HUES6 (cell line): ENCODE measurements around the gene PYGB.

Experiments
- H3K27ac ChIP-seq: 2 replicates; pipeline ENCODE4 v1.7.0; 2013; ENCODE audit warnings: low read depth, mild to moderate bottlenecking, low read length, inconsistent platforms
- H3K27me3 ChIP-seq: 2 replicates; pipeline ENCODE4 v1.6.1; 2013; ENCODE audit warnings: low read length; ENCODE audit not compliant: control insufficient read depth, insufficient read depth
- H3K36me3 ChIP-seq: 2 replicates; pipeline ENCODE4 v1.6.1; 2013; ENCODE audit warnings: low read length; ENCODE audit not compliant: control insufficient read depth, insufficient read depth
- H3K4me1 ChIP-seq: 2 replicates; pipeline ENCODE4 v1.6.1; 2013; ENCODE audit warnings: low read length; ENCODE audit not compliant: control insufficient read depth, insufficient read depth
- H3K4me3 ChIP-seq: 2 replicates; pipeline ENCODE4 v1.5.1; 2013; ENCODE audit warnings: low read depth, low read length
- H3K9ac ChIP-seq: one replicate; pipeline ENCODE4 v1.6.1; 2013; ENCODE audit warnings: mild to moderate bottlenecking, low read length
- H3K9me3 ChIP-seq: 2 replicates; pipeline ENCODE4 v1.6.1; 2013; ENCODE audit warnings: low read depth, low read length; ENCODE audit not compliant: control insufficient read depth, insufficient read depth

PYGB gene

GRCh38 chr20:25274481-25274880 is 26.6 kb downstream of the PYGB start:
- H3K9ac ChIP-seq = no peak overlapping the region
- peaks cover 82% of the 10 kb centered on the region for H3K36me3 ChIP-seq
- no peaks in the 10 kb centered on the region for H3K9me3 ChIP-seq
- H3K4me3 ChIP-seq = no peak overlapping the region
- no peak overlapping the region for H3K27ac ChIP-seq
- H3K27me3 ChIP-seq = no peaks in the 10 kb centered on the region
- no peaks in the 10 kb centered on the region for H3K4me1 ChIP-seq

DNA sequence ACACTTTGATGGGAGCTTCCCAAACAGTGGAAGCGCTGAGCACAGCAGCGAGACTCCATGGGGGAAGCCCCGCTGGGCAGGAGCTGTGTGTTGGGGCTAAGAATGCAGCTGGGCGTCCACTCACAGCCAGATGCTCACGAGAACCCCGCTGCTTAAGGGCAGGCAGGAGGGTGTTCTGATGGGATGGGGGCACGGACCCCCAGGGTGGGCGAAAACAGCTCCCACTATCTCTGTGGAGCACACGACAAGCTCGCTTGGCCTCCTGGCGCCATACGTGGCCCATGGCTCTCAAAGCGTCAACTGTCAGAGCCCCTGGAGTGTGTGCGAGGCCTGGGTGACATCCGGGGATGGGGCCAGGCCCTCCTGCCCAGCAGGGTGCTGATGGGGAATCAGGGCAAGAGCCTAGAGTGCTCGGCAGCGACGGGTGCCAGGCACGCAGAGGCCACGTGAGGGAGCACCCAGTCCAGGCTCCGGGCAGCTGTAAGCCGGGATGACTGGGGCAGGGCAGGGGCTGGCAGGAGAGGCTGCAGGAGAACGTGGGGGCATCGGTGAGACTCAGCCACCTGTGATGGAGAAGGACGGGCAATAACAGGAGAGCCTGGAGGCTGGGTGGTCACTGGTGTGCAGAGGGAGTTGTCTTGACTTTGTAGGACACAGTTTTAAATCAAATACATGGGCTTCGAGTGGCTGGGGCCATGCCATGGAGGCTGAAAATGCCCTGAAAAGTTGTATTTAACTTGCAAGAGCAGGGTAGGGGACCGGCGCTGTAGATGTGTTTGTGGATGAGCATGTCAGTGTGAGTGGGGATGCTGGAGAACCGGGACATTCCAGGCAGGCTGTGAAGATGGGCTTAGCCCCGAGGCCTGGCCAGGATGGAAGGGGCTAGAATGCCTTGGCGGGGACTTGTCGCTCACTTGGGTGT is 27.3 kb downstream of the PYGB start:
- H3K27me3 ChIP-seq = no peaks in the 10 kb centered on the region
- H3K9me3 ChIP-seq = no peaks in the 10 kb centered on the region
- no peak overlapping the region for H3K27ac ChIP-seq
- no peak overlapping the region for H3K4me3 ChIP-seq
- H3K9ac ChIP-seq = no peak overlapping the region
- H3K36me3 ChIP-seq = peaks cover 84% of the 10 kb centered on the region
- no peaks in the 10 kb centered on the region for H3K4me1 ChIP-seq

GRCh38 chr20:25275813-25276532 is 28.1 kb downstream of the PYGB start:
- no peak overlapping the region for H3K4me3 ChIP-seq
- no peaks in the 10 kb centered on the region for H3K9me3 ChIP-seq
- H3K4me1 ChIP-seq = no peaks in the 10 kb centered on the region
- H3K9ac ChIP-seq = no peak overlapping the region
- H3K36me3 ChIP-seq = peaks cover 86% of the 10 kb centered on the region
- H3K27me3 ChIP-seq = no peaks in the 10 kb centered on the region
- H3K27ac ChIP-seq = no peak overlapping the region

DNA sequence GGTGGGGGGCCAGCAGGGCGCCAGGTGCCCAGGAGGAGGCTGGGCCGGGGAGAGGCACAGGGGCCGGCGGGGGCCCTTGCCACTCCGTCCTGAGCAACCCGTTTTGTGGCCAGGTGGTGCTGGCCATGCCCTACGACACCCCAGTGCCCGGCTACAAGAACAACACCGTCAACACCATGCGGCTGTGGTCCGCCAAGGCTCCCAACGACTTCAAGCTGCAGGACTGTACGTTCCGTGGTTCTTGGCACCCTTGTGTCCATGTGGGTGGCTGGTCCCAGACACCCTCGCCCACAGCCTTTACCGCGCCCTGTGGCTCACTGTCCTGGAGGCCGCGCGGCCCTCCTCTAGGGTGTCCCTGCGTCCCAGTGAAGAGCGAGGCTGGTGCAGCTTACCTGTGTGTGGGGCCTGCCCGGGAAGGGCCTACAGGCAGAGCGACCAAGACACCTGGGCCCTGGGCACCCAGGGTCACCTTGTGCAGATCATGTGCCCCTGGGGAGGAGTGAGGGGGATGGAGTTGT is 28.7 kb downstream of the PYGB start:
- peaks cover 86% of the 10 kb centered on the region for H3K36me3 ChIP-seq
- H3K4me1 ChIP-seq = no peaks in the 10 kb centered on the region
- no peak overlapping the region for H3K4me3 ChIP-seq
- H3K27ac ChIP-seq = no peak overlapping the region
- H3K27me3 ChIP-seq = no peaks in the 10 kb centered on the region
- no peak overlapping the region for H3K9ac ChIP-seq
- H3K9me3 ChIP-seq = no peaks in the 10 kb centered on the region

DNA sequence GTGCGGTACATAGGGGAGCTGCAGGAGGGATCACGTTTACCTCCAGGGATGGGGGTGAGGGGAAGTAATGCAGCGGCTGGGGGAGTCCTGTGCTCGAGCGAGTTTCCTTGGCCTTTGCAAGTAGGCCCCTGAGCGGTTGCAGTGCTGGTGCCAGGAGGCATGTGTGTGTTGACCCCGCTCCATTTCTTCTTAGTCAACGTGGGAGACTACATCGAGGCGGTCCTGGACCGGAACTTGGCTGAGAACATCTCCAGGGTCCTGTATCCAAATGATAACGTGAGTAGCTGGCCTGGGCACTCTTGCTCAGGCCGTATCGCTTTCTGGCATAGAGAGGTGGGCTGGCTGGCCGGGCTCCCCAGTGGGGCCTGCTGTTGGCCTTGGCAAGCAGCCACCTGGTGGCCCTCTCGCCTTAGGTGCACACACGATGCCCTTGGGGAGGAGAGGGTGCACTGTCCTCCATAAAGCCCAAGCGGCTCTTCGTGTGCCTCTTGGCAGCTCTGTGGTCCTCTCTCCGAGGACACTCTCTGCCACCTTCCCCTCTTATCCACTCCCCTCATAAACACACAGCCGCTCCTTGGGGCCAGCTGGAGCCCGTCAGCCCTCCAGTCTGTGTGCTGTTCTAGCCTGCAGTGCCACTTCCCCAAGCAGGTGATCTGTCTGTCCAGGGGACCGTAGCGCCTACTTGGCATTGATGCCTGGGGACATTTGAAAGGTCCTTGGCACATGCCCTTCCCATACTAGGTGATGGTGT is 29.3 kb downstream of the PYGB start:
- Histone ChIP-seq H3K9me3 (no peaks in the 10 kb centered on the region), H3K4me3 (no peak overlapping the region), H3K36me3 (peaks cover 86% of the 10 kb centered on the region), H3K27ac (no peak overlapping the region), H3K4me1 (no peaks in the 10 kb centered on the region), H3K9ac (no peak overlapping the region), H3K27me3 (no peaks in the 10 kb centered on the region)

DNA sequence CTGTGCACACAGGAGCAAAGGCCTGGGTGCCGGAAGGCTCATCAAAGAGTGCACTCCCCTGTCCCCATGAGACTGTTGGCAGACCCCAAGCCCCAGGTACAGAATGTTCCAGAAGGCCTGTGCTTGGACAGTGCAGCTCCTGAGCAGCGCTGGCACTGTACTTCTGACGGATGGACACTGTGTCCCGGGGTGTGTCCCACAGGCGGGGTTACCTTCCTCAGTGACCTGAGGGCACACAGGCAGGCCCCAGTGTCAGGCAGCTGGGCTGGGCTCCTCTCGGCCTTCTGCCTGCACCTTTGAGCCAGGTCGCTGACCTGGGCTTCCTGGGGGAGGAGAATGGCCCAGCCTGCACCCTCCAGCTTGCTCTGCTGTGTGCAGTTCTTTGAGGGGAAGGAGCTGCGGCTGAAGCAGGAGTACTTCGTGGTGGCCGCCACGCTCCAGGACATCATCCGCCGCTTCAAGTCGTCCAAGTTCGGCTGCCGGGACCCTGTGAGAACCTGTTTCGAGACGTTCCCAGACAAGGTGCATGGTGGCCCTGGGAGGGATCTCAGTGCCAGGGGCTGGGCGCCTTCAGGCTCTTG is 30.1 kb downstream of the PYGB start:
- Histone ChIP-seq H3K9ac (no peak overlapping the region), H3K9me3 (no peaks in the 10 kb centered on the region), H3K27me3 (no peaks in the 10 kb centered on the region), H3K36me3 (peaks cover 86% of the 10 kb centered on the region), H3K4me1 (no peaks in the 10 kb centered on the region), H3K4me3 (no peak overlapping the region), H3K27ac (no peak overlapping the region)

GRCh38 chr20:25278636-25279361 is 30.9 kb downstream of the PYGB start:
- H3K4me1 ChIP-seq = no peaks in the 10 kb centered on the region
- H3K27me3 ChIP-seq = no peaks in the 10 kb centered on the region
- no peak overlapping the region for H3K27ac ChIP-seq
- no peak overlapping the region for H3K9ac ChIP-seq
- no peaks in the 10 kb centered on the region for H3K9me3 ChIP-seq
- peaks cover 87% of the 10 kb centered on the region for H3K36me3 ChIP-seq
- no peak overlapping the region for H3K4me3 ChIP-seq

- Histone ChIP-seq H3K4me3 (no peak overlapping the region), H3K9me3 (no peaks in the 10 kb centered on the region), H3K27me3 (no peaks in the 10 kb centered on the region), H3K4me1 (no peaks in the 10 kb centered on the region), H3K9ac (no peak overlapping the region), H3K36me3 (peaks cover 87% of the 10 kb centered on the region), H3K27ac (no peak overlapping the region)
Measured at GRCh38 chr20:25279403-25279802, 31.5 kb downstream of the PYGB start.

GRCh38 chr20:25280051-25280573 is 32.2 kb downstream of the PYGB start:
- no peak overlapping the region for H3K4me3 ChIP-seq
- no peak overlapping the region for H3K9ac ChIP-seq
- H3K4me1 ChIP-seq = no peaks in the 10 kb centered on the region
- peaks cover 86% of the 10 kb centered on the region for H3K36me3 ChIP-seq
- H3K9me3 ChIP-seq = no peaks in the 10 kb centered on the region
- H3K27ac ChIP-seq = no peak overlapping the region
- no peaks in the 10 kb centered on the region for H3K27me3 ChIP-seq
